Activated CD4-positive, CD25-positive, alpha-beta regulatory T cell treated with anti-CD3 and anti-CD28 coated beads, Interleukin-2, amount 50 U/mL, for 24 hours (primary cell): Measurements from ENCODE around the gene RNF11.
A peak's percentile ranks its signal among the peaks of the same experiment; 100 is the strongest.
"Not testable (repeated sequence)": the region's sequence is repeated elsewhere in the genome, so short reads cannot be mapped to it uniquely, and the experiment has no call there.

Source experiments
- ATAC-seq, 2 donors: fragments of 150-1000 bp; cut with Tn5 transposase; one replicate each; pipeline ENCODE4 v1.10.0; 2021; ENCODE audit warnings: mild to moderate bottlenecking in 1 of 2, moderate library complexity in 1 of 2

RNF11 gene, protein sequence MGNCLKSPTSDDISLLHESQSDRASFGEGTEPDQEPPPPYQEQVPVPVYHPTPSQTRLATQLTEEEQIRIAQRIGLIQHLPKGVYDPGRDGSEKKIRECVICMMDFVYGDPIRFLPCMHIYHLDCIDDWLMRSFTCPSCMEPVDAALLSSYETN

DNA sequence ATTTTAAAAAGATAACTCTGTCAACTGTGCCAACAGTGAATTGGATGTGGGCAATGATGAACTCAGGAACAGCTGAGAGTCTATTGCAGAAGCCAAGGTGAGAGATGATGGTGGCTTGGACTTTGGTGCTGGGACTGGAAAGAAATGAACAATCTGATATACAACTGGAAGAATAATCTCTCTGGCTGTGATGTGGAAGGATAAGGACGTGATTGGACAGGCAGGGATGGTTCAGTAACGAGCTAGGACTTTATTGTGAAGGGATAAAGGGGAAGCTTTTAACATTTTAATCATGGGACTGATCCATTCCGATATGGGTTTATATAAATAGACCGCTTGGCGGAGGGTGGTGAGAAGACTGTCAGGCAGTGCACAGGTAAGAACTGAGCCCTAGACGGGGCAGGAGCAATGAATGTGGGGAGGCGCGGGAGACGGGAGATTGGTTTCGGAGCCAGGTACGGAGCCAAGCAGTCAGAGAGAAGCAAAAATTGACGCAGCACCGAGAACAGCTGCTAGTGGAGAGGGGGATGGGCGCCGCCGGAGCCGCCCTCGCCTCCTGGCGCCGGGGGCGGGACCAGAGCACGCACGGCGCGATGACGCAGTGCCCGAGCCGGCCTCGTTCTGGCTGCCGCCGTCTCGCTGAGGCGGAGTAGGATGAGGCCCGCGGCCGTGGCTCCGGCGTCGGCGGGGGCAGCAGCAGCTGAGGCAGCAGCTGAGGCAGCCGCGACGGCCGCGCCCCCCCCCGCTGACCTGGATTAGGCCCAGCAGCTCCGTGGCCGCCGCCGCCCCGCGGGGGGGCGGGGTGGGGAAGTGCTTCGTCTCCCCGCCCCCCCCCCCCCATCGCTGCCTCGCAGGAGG lies at the start of gene RNF11:
Gene RNF11 (plus strand): TSS at position 601 of the 858 bp plus-strand sequence. CDS start 484 bp downstream, outside the sequence.
- peak; percentile 96 to 97 for ATAC-seq

DNA sequence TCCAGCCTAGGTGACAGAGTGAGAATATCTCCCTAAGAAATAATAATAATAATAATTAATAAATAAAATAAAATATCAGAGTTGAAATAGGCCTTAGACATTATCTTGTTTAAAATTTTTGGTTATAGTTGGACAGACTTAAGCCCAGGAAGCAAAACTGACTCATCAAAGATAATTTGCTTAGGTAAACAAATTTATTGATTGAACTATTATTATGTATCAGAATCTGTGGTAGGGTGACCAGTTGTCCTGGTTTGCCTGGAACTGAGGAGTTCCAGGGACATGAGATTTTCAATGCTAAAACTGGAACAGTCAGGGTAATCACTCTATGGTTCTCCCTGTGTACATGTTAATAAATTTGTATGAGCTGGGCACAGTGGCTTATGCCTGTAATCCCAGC lies 47.8 kb upstream of the RNF11 start:
- no peak for ATAC-seq

DNA sequence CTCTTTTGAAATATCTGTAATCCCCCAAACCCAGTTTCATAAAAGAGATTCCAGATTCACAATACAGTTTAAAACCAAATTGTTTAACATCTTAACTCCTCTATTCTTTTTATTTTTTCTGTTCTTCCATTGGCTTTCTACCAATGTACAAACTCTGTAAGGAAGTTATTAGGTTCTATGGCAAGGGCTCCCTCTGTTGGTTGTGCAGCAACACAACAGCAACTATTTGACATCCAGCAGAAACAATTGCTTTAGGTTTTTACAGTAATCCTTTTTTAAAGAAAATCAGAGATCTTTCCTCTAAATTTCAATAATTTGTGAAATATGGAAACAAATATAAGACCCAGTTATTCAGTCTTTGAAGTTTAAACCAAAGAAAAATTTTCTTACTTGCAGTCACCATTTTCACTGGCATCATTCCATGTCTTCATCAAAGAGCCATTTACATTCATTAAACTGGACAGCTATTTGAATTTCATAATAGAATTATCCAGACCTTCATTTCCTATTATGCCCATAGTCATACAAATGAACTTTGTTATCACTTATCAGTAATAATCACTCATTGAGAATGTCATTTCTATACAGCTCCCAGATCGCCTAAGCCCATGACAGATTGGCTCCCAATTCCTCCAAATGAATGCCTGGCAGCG lies 46.5 kb upstream of the RNF11 start:
- ATAC-seq: no peak

DNA sequence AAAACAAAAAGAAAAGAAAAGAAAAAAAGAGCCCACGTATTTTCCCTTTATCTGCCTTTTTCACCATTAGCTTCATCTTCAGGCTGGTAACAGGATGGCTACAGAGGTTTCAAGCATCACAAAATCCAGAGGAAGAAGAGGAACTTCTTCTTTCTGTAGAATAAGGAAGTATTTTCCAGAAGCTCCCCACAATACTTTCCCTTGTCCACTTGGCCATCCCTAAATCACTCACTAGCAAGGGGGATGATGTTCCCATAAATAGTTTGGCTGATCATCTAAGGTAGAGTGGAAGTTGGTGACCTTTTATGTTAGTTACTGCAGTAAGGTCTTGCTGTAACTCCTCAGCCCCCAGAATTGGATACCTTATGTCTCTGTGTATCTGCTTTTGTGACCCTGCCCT lies 45.1 kb upstream of the RNF11 start:
- no peak for ATAC-seq

DNA sequence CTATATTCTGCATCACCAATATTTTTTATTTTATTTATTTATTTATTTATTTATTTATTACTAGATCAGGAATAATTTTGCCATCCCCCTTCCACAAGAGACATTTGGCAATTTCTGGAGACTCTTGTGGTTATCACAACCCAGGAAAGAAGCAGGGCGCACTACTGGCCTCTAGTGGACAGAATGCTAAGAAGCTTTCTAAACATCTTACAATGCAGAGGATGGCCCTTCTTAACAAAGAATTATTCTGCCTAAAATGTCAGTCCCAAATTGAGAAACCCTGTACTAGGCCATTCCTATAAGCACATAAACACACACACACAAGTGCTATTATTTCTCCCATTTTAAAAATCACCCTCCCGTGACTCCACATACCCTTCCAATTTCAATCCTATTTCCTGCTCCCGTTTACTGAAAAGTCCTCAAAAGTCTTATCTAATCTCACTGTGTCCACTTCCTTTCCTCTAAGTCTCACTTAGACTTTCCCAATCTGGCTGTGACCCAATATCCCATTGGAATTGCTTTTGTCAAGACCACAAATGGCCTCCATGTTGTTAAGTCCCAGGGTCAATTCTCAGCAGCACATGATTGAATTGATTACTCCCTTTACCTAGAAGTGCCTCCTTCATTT lies 43.7 kb upstream of the RNF11 start:
- no peak for ATAC-seq

DNA sequence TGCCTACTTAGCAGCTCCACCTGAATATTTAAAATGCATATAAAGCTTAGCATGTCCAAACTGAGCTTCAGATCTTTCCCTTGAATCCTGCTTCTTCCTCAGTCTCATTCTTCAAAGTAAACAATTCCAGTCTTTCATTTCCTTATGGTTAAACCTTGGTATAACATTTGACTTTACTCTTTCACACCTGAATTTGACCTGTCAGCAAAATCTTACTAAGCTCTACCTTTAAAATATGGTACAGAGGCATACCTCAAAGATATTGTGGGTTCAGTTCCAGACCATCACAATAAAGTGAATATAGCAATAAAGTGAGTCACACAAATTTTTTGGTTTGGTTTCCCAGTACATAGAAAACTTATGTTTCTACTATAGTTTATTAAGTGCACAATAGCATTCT lies 42.5 kb upstream of the RNF11 start:
- no peak for ATAC-seq

DNA sequence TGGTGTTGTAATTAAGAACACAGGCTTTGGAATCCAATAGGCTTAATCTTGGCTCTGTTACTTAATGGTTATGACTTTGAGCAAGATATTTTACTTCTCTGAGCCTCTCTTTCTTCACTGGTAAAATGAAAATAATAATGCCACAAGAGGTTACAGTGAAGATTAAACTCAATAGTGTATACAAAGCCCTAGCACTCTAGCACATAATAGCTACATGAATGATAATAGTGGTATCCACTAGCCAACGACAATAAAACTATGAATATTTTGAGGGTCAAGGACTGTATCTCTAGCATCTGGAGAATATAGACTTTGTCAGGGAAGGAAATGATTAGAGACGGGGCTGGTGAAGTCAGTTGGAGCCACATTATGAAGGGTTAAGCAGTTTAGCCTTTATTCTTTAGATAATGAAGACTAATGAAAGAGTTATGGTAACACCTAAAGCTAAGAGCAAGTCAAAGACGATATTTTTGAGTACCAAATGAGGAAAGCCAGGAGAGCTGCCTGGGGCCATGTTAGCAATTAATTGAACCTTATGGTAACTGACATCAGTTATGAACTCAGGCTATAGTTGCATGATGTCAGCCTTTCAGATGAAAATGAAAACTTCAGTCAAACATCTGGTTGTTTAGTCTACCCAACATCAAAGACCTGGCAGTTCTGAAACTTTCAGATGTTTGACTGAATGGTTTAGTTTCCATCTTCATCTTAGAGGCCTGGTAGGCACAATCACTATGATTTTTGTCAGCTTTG lies 32.8 kb upstream of the RNF11 start:
- no peak for ATAC-seq

DNA sequence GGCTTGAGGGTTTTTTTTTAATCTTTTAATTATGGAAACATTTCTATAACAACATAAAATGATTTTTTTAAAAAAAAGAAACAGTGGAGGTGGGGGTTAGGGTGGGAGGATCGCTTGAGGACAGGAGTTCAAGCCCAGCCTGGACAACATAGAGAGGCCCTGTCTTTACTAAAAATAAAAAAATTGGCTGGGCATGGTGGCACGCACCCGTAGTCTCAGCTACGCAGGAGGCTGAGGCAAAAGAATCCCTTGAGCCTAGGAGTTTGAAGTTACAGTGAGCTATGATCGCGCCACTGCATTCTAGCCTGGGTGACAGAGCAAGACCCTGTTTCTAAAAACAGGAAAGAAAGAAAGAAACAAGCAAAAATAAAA lies 32.2 kb upstream of the RNF11 start:
- ATAC-seq: no peak

DNA sequence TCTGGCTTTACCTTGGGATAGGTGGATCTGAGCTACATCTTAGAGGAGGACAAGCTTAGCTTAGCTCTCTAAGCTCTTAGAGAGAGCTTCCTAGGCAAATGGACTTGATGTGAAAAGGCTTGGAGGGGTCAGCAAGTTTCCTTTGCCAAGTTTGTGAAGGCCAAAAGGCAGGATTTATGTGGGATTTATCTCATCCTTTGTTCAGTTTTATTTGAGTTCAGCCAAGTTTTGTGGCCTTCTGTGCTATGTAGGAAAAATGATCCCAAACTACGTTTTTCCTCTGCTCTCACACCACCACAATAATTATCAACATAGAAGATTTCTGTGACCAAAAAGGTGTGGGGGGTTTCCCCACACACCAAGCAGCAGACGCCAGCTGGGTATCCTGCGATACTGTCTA lies 26.0 kb upstream of the RNF11 start:
- ATAC-seq: no peak

DNA sequence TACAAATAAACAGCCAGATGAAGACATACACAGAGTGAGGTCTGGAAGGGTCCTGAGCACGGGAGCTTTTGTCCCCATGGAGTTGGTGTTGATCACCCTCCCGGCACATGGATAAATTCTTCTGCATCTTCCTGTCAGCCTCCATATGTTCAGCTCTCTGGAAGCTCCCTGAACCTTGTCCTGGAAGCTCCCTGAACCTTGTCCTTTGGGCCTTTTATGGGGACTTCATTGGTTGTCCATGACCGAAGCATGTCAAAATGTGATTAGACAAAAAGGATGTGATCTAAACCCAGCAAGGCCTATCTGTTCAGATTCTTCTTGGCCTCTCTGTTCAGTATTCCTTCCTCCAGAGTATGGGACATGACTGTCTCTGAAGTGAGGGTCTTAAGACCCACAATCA lies 25.4 kb upstream of the RNF11 start:
- ATAC-seq: no peak

DNA sequence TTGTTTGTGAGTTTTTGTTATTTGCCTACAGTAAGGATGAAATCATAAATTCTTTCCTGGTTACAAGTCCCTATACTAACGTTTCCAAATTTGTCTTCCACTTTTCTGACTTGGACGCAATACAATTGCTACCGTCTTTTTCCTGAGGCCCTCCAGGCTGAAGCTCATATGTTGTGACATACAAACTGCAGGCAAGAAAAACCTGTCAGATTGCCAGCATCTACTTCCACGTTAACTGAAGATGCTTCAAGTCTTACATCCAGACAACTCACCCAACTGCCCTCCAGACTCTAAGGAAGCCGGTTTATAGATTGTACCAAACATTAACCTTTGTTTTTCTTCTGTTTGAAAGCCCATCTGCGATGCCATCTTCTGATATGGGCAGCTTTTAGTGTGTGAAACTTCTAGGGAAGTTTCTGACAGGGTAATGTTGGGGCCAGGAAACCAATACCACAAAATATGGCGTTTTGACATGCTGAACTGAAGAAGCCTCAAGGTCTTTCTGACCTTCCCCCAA lies 21.4 kb upstream of the RNF11 start:
- peak in 1 of 2 donors; percentile 36 for ATAC-seq

DNA sequence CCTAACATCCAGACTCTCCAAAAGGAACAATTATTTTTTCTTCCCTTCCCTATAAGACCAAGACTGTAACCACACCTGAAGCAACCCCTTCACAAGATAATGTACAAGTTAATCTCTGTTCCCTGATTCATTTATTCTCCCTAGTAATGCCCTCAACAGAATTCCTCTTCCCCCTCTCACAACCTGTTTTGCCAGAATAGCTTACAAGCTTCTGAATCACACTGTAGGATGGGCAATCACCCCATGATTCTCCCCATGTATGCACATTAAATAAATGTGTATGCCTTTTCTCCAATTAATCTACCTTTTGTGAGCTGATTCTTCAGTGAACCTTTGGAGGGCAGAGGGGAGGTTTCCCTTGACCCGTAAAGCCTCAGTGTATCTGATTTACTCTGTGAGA lies 20.9 kb upstream of the RNF11 start:
- no peak for ATAC-seq

DNA sequence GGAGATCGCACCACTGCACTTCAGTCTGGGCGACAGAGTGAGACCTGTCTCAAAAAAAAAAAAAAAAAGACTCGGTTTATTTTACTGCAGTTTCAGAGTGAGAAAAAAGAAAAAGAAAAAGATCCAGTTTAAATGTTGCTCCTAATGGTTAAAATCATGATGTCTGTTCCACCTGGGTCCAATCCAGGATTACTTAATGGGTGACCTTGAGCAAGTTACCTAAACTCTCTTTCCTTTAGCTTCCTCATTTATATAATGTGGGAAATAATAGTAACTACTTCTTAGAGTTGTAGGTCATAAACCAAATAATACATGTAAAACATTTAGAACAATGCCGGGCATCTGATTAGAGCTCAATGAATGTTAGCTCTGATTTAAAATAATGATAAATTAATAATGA lies 19.4 kb upstream of the RNF11 start:
- ATAC-seq: no peak

DNA sequence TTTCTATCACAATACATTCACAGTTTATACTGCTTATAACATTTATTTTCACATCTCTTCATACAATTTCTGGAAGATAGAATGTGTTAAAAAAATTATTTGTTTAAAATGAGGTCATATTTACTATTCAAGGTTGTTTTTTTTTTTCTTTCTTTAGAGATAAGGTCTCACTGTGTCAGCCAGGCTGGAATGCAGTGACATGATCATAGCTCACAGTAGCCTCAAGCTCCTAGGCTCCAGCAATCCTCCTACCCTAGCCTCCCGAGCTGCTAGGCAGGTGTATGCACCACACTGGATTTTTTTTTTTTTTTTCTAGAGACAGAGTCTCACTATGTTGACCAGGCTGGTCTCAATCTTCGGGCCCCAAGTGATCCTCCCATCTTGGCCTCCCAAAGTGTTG lies 19.0 kb upstream of the RNF11 start:
- no peak for ATAC-seq

DNA sequence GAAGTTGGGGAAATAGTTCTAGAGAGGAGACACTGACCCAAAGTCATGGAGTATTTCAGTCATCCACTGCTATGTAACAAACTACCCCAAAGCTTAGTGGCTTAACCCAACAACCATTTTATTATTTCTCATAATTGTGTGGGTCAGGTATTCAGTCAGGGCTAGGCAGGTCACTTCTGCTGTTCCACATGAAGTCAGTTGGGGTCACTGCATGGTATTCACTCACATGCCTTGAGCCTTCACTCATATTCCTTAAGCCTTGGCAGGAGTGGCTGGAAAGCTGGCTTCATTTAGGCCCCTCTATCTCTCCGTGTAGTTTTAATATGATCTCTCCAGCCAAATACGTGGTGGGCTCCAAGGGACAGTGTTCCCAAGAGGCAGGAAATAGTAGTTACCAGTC lies 17.5 kb upstream of the RNF11 start:
- no peak for ATAC-seq

DNA sequence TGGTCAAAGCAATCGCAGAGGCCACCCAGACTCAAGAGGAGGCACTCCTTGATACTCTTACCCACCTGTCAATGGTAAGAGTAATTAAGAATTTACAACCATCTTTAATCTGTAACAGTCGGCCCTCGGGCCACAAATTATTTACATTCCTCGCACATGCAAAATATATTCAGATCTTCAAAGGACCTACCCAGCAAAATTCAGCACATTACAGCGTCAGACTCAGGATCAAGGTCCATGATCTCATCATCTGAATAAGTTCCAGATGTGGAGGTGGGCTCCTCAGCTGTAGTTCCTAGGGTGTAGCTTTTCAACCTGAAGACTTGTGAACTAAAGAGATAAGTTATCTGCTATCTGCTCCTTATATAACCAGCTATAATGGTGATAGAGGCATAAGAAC lies 17.1 kb upstream of the RNF11 start:
- ATAC-seq: no peak

DNA sequence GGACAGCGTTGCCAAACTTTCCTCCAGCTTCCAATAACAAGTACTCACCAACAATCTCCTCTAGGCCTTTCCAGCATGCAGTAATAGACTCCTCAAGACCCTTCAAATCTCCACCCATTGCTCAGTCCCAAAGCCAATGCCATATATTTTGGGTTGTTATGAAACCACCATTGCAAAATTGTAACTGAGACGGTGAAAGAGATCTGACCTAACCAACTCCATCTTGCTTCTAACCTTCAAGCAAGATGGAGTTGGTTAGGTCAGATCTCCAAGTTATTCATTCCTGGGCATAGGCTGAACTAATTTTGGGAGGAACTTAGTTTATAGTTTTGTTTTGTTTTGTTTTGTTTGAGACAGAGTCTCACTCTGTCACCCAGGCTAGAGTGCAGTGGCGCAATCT lies 14.5 kb upstream of the RNF11 start:
- not testable (repeated sequence) for ATAC-seq

DNA sequence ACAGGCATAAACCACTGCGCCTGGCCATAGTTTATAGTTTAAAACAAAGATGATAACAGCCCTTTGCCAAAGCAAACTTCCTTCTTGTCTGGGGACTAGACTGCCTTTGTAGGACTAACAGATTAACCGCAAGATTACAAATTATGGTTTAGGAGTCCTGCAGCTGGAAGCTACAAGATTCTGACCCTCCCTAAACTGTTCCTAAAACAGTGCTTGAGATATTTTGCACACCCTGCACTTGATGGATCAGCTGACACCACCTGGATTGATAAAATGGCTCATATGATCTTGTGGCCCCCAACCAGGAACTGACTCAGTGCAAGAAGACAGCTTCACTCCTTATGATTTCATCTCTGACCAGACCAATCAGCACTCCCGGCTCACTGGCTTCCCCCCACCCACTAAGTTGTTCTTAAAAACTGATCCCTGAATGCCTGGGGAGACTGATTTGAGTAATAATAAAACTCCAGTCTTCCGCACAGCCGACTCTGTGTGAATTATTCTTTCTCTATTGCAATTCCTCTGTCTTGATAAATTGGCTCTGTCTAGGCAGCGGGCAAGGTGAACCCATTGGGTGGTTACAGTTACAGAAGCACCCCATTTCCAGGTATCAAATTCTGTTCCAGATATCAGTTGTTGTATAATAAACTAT lies 13.8 kb upstream of the RNF11 start:
- no peak for ATAC-seq

DNA sequence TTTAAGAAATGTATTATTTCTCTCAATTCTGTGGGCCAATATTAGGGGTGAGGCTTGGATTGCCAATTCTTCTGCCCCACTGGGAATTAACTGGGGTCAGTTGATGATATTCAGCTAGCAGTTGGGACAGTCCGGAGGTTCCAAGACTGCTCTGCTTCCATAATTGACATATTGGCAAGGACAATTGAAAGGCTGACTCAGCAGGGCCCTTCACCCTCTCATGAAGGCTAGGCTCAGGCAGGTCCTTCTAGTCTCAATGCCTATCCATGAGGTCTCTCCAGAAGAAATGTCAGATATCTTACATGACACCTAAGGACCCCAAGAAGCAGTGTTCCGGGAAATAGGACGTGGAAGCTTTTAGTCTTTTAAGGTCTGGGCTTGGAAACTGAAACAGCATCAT lies 13.3 kb upstream of the RNF11 start:
- no peak for ATAC-seq

DNA sequence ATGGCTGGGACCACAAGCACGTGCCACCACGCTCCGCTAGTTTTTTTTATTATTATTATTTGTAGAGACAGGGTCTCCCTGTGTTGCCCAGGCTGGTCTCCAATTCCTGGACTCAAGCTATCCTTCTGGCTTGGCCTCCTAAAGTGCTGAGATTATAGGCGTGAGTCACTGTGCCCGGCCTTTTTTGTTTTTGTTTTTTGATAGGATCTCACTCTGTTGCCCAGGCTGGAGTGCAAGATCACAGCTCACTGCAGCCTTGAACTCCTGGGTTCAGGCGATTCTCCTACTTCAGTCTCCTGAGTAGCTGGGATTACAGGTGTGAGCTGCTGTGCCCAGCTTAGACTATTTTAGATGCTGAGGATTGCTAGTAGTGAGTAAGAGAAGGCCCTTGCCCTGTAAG lies 11.8 kb upstream of the RNF11 start:
- no peak for ATAC-seq

DNA sequence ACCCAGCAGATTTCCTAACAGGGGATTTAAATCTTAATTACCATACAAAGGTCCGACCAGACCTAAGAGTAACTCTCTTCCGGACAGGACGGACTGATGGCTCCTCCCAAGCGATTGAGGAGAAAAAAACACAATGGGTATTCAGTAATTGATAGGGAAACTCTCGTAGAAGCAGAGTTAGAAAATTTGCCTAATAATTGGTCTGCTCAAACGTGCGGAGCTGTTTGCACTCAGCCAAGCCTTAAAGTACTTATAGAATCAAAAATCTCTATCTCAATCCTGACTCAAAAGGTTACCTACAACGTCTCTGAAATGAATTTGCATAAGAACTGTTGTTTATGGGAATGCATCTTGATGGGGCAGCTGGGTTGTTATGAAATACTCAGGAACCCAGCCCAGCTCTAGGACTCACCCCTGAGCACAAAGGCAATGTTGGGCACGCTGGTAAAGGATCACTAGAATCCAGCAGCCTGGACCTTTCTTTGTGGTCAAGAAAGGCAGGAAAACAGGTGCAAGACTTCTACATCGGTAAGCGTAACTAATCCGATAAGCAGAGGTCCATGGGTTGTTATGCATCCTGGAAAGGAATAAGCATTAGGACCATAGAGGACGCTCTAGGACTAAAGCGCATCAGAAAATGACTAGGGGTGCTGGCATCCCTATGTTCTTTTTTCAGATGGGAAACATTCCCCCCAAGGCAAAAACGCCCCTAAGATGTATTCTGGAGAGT lies 8.7 kb upstream of the RNF11 start:
- not testable (repeated sequence) for ATAC-seq
